Metanephros (tissue), 1 donor: ENCODE measurements around the gene FLNB. TPM values are rescaled to one million over a fixed set of nuclear protein-coding genes. Genes with fewer than 3 reads are reported as not detected.

Experiments
- total RNA-seq: library from RNA; depleted of rRNA; stranded (reverse); fragments of >200 nt; gene quantifications from one replicate; pipeline ENCODE4 v1.2.3, GENCODE V29; 2014

FLNB gene, protein sequence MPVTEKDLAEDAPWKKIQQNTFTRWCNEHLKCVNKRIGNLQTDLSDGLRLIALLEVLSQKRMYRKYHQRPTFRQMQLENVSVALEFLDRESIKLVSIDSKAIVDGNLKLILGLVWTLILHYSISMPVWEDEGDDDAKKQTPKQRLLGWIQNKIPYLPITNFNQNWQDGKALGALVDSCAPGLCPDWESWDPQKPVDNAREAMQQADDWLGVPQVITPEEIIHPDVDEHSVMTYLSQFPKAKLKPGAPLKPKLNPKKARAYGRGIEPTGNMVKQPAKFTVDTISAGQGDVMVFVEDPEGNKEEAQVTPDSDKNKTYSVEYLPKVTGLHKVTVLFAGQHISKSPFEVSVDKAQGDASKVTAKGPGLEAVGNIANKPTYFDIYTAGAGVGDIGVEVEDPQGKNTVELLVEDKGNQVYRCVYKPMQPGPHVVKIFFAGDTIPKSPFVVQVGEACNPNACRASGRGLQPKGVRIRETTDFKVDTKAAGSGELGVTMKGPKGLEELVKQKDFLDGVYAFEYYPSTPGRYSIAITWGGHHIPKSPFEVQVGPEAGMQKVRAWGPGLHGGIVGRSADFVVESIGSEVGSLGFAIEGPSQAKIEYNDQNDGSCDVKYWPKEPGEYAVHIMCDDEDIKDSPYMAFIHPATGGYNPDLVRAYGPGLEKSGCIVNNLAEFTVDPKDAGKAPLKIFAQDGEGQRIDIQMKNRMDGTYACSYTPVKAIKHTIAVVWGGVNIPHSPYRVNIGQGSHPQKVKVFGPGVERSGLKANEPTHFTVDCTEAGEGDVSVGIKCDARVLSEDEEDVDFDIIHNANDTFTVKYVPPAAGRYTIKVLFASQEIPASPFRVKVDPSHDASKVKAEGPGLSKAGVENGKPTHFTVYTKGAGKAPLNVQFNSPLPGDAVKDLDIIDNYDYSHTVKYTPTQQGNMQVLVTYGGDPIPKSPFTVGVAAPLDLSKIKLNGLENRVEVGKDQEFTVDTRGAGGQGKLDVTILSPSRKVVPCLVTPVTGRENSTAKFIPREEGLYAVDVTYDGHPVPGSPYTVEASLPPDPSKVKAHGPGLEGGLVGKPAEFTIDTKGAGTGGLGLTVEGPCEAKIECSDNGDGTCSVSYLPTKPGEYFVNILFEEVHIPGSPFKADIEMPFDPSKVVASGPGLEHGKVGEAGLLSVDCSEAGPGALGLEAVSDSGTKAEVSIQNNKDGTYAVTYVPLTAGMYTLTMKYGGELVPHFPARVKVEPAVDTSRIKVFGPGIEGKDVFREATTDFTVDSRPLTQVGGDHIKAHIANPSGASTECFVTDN (N-terminal part only)
- total RNA-seq, result 206 TPM

DNA sequence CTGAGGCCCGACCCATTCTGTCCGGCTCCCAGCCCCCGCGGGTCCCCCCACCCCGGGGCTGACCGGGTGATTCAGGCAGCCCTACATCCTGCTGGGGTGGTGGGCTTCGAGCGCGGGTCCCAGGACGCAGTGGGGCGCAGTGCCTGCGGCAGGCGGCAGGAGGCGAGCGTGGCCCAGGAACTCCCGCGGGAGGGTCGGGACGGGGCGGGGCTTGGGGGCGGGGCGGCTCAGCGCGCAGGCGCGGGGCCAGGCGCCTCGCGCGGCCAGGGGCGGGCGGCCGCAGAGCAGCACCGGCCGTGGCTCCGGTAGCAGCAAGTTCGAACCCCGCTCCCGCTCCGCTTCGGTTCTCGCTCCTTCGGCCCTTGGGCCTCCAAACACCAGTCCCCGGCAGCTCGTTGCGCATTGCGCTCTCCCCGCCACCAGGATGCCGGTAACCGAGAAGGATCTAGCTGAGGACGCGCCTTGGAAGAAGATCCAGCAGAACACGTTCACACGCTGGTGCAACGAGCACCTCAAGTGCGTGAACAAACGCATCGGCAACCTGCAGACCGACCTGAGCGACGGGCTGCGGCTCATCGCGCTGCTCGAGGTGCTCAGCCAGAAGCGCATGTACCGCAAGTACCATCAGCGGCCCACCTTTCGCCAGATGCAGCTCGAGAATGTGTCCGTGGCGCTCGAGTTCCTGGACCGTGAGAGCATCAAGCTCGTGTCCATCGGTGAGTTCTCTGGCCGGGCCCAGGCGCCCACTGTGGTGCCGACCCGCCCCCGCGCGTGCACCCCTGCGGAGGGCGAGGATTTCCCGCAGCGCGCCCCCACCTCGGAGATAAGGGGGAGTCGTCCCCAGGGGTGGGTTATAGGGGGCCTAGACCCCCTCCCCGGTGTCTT, at the start of gene FLNB:
TSS of gene FLNB (plus strand) at position 282 of the 885 bp plus-strand sequence. CDS start at position 425, 143 bp downstream.

DNA sequence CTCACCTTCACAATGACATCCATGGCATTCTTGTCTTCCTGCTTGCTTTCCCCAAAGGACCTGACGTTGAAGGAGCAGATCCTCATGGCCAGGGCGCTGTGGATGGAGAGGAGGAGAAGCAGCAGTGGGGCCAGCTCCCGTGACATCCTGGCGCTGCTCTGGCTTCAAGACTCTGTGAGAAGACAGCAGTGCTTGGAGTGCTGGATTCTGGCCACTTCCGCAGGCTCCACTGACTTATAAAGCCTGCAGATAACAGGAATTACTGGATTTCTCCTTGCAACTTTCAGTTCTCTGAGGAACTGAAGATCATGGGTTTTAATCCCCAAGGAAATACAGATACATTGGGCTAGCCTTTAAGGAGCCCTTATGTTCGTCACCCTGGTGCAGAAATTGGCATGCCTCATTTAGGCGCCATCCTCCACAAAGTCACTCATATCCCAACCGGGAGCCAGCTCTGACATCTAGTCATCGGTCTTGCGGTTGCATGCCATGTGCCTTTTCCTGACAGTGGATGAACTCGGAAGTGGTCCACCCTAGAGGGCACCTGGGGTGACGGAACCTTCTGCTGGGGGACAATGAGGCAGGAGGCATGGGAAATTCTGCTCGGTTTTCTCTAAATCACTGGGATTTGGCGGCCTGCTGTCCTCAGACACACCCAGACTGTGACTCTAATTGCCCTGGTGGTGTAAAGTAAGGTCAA, 202.7 kb downstream of the FLNB start, which contains the start of gene DNASE1L3:
TSS of gene DNASE1L3 (minus strand) at position 212 of the 700 bp plus-strand sequence. CDS start at position 146, 66 bp downstream.

Other genes with a start within 250 kb of the FLNB start
- gene DNASE1L3, start 202.6 kb downstream of the FLNB start, total RNA-seq, result 10.0 TPM
- 10.0 TPM for gene ABHD6, start 229.4 kb downstream of the FLNB start, total RNA-seq